GM18951 (cell line): ENCODE data around the gene ARPC1B.
"Not testable (repeated sequence)": the region's sequence is repeated elsewhere in the genome, so short reads cannot be mapped to it uniquely, and the experiment has no call there.

Source experiments
- POLR2A ChIP-seq: IDR thresholded peaks from 4 replicates; pipeline ENCODE4 v1.6.1; 2011; ENCODE audit warnings: mild to moderate bottlenecking; ENCODE audit not compliant: insufficient read length, insufficient read depth; ENCODE audit errors: extremely low read depth
- in situ Hi-C: fragments of 300-500 bp; cut with MboI; formaldehyde crosslinking; loops from one replicate; pipeline ENCODE4 v1.12.0; 2022; ENCODE audit warnings: low sequenced_read_pairs, mixed read lengths, inconsistent platforms; ENCODE audit not compliant: unreplicated experiment

Gene ARPC1B

GRCh38 chr7:99397297-99397983 is 22.9 kb downstream of the ARPC1B start:
- TF ChIP-seq POLR2A: peak; percentile 21
- in situ Hi-C loops: no loop called here

GRCh38 chr7:99398891-99399445 is 24.4 kb downstream of the ARPC1B start:
- no peak for TF ChIP-seq POLR2A
- in situ Hi-C loops: no loop called here

GRCh38 chr7:99399597-99399996 is 25.1 kb downstream of the ARPC1B start:
- in situ Hi-C loops: no loop called here
- no peak for TF ChIP-seq POLR2A

- in situ Hi-C loops: no loop called here
- TF ChIP-seq POLR2A: no peak
Observed at GRCh38 chr7:99402854-99403253, 28.3 kb downstream of the ARPC1B start.

GRCh38 chr7:99403764-99404163 is 29.2 kb downstream of the ARPC1B start:
- no peak for TF ChIP-seq POLR2A
- in situ Hi-C loops: no loop called here

GRCh38 chr7:99404235-99404976 is 29.9 kb downstream of the ARPC1B start:
- in situ Hi-C loops: no loop called here
- no peak for TF ChIP-seq POLR2A

- in situ Hi-C loops: no loop called here
- TF ChIP-seq POLR2A: no peak
Observed at GRCh38 chr7:99404977-99405320, 30.4 kb downstream of the ARPC1B start.

GRCh38 chr7:99406557-99406956 is 32.0 kb downstream of the ARPC1B start:
- in situ Hi-C loops: no loop called here
- TF ChIP-seq POLR2A: peak; percentile 23

GRCh38 chr7:99407872-99408378 is 33.4 kb downstream of the ARPC1B start:
- in situ Hi-C loops: no loop called here
- no peak for TF ChIP-seq POLR2A

- TF ChIP-seq POLR2A: peak; percentile 87
- in situ Hi-C loops: no loop called here
Observed at GRCh38 chr7:99408379-99409191, 34.1 kb downstream of the ARPC1B start, which contains the start of the genes BUD31 and PDAP1. TSS of gene BUD31 (plus strand) at chr7:99408969. CDS start at chr7:99411093, 2,124 bp downstream. TSS of gene PDAP1 (minus strand) at chr7:99408597. CDS start at chr7:99408548, 49 bp downstream.

GRCh38 chr7:99409192-99409572 is 34.7 kb downstream of the ARPC1B start:
- in situ Hi-C loops: no loop called here
- TF ChIP-seq POLR2A: no peak

- TF ChIP-seq POLR2A: no peak
- in situ Hi-C loops: no loop called here
Observed at GRCh38 chr7:99409806-99410205, 35.3 kb downstream of the ARPC1B start.

- TF ChIP-seq POLR2A: no peak
- in situ Hi-C loops: no loop called here
Observed at GRCh38 chr7:99410635-99411034, 36.1 kb downstream of the ARPC1B start.

- in situ Hi-C loops: not testable (repeated sequence)
Observed at GRCh38 chr7:99415513-99416127, 41.1 kb downstream of the ARPC1B start.
